ENCODE data around the gene SLC25A18. TPM values are rescaled to one million over a fixed set of nuclear protein-coding genes. Genes with fewer than 3 reads are reported as not detected.

SLC25A18 gene
- total and polyA plus RNA-seq, 2 of the 4 experiments (the other 2 are of a cell fraction), result 0.05 TPM; not detected in 1

DNA sequence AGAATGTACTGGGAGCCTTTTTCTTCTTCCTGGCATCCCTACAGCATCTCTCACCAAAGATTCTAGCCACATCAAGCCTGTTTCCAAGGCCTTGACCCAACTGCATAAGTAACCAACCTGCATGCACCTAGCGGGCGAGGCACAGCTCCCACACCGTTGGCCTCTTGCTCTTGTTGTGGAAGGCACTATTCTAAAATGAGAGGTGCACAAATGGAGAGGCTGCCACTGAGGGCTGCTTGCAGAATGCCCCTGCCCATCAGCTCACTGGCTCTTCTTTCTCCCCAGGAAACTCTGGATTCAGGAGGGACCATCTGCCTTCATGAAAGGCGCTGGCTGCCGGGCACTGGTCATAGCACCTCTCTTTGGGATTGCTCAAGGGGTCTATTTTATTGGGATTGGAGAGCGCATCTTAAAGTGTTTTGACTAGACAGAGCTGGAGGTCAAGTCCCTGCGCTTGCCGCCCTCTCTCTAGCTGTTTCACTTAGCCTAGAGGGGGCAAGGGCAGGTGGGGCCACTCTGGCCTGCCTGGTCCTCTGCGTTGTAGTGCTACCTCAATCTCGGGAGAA is 26.6 kb downstream of the SLC25A18 start:
- H3K18ac ChIP-seq (ENCODE audit: low read depth, low read length), result no peak overlapping the region
- 82% methylated on average over 2 of the region's 10 CpGs; no CpG with 5 or more reads in 1 of the 2 experiments for WGBS, 2 experiments (ENCODE audit: extremely low coverage in 2 of 2, insufficient read length in 1 of 2)
- H4K8ac ChIP-seq (ENCODE audit: low read depth in 2 of 2, low read length in 2 of 2), result no peak overlapping the region
- no peaks in the 10 kb centered on the region for H3K9me3 ChIP-seq (ENCODE audit: control insufficient read depth, insufficient read depth, low read length)
- no peak overlapping the region for H3K56ac ChIP-seq (ENCODE audit: extremely low read depth, insufficient read depth, low read length)
- CTCF ChIA-PET, result no interaction called here
- peak overlapping the region; percentile 3 for H2AK9ac ChIP-seq (replicated peaks; ENCODE audit: low read depth, low read length, poor library complexity)
- H4K91ac ChIP-seq (ENCODE audit: insufficient read depth, low read depth, low read length), result no peak overlapping the region
- no peak overlapping the region for H3K27ac ChIP-seq (ENCODE audit: insufficient read depth, low read length)
- H2BK20ac ChIP-seq (ENCODE audit: low read depth, low read length), result no peak overlapping the region
- no peak overlapping the region for H4K5ac ChIP-seq (ENCODE audit: low read depth, low read length)
- H2BK5ac ChIP-seq (ENCODE audit: low read depth, low read length, poor library complexity, severe bottlenecking), result no peak overlapping the region
- H3K4me1 ChIP-seq (ENCODE audit: control insufficient read depth, insufficient read depth, low read length), result no peaks in the 10 kb centered on the region
- H3K27me3 ChIP-seq (ENCODE audit: control insufficient read depth, insufficient read depth, low read length), result no peaks in the 10 kb centered on the region
- DNase-seq (no peak), ATAC-seq (ENCODE audit: low read depth) (no peak)
- H2AK5ac ChIP-seq (ENCODE audit: low read depth, low read length), result no peak overlapping the region
- in situ Hi-C loops (cut with MboI; ENCODE audit: low sequenced_read_pairs) (no loop called here), dilution Hi-C loops (cut with HindIII; ENCODE audit: low sequenced_read_pairs, unreplicated experiment) (no loop called here), intact Hi-C loops (cut with micrococcal nuclease) (loop anchor here (5.0 kb wide), 1 partner anchor 62 kb away; no protein-coding TSS in a partner anchor)
- H3K9me1 ChIP-seq (ENCODE audit: insufficient read depth, low read length), result no peaks in the 10 kb centered on the region
- H3K9ac ChIP-seq (ENCODE audit: low read depth, low read length), result no peak overlapping the region
- H3K4ac ChIP-seq (ENCODE audit: low read depth, low read length), result no peak overlapping the region
- BruUV-seq (replicated peaks), result no TSS peak
- H3K14ac ChIP-seq (replicated peaks; ENCODE audit: low read depth, low read length), result no peak overlapping the region
- H3K23ac ChIP-seq (ENCODE audit: low read depth, low read length), result no peak overlapping the region
- H3K4me2 ChIP-seq (ENCODE audit: low read depth, low read length), result no peak overlapping the region
- no peak overlapping the region for H2AFZ ChIP-seq (replicated peaks; ENCODE audit: low read length, poor library complexity)
- POLR2A ChIA-PET (ENCODE audit: unreplicated experiment), result no interaction called here
- no peak overlapping the region for H2BK120ac ChIP-seq (ENCODE audit: low read depth, low read length)
- H4K20me1 ChIP-seq (ENCODE audit: insufficient read depth, low read length), result no peaks in the 10 kb centered on the region
- H3K4me3 ChIP-seq (ENCODE audit: insufficient read depth, low read depth, low read length), result no peak overlapping the region
- no peaks in the 10 kb centered on the region for H3K79me1 ChIP-seq (ENCODE audit: low read depth in 1 of 2, low read length in 2 of 2)
- H2BK15ac ChIP-seq (ENCODE audit: low read depth, low read length), result no peak overlapping the region
- TF ChIP-seq NFE2L2 (IDR thresholded peaks at IDR 0.05; ENCODE audit: low read depth, low read length) (no peak), RFX5 (IDR thresholded peaks at IDR 0.05; ENCODE audit: low read depth, low read length) (no peak)
- H3K36me3 ChIP-seq (ENCODE audit: control insufficient read depth, insufficient read depth, low read length), result peaks cover 35% of the 10 kb centered on the region

Measured in IMR-90 (cell line).